Epithelial cell of esophagus (primary cell): ENCODE results near the gene IFT81.

Experiments used
- DNase-seq: peaks from one replicate; pipeline ENCODE4 v3.0.0; 2010; ENCODE audit warnings: low read depth
- H3K4me3 ChIP-seq: 2 replicates; pipeline ENCODE4 v1.5.1; 2011; ENCODE audit warnings: mild to moderate bottlenecking, low read length, control low read depth
- TF ChIP-seq, protein P1 (sequence below): IDR thresholded peaks from 2 replicates; pipeline ENCODE4 v1.5.1; 2011; ENCODE audit warnings: low read depth, mild to moderate bottlenecking, low read length, control low read depth, inconsistent platforms; ENCODE audit not compliant: insufficient read depth; ENCODE audit errors: missing control alignments

IFT81 gene

DNA sequence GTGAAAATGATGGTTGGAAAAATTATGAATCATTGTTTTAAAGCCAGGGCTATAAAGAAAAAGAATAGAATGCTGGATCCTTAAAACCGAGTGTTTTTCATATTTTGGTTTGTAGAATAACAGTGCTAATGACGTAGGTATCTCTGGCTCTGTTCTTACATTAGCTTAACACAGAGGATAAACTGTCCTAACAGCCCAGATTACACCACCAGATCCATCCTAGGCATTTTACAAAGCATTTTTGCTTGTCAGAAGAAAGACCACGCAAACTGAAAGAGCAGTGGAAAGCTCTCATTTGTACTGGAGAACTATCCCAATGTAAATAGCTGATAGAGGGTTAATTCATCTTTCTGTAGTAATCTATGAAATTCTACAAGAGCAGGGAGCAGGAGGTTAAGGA lies 13.6 kb downstream of the IFT81 start:
- TF ChIP-seq, protein P1, sequence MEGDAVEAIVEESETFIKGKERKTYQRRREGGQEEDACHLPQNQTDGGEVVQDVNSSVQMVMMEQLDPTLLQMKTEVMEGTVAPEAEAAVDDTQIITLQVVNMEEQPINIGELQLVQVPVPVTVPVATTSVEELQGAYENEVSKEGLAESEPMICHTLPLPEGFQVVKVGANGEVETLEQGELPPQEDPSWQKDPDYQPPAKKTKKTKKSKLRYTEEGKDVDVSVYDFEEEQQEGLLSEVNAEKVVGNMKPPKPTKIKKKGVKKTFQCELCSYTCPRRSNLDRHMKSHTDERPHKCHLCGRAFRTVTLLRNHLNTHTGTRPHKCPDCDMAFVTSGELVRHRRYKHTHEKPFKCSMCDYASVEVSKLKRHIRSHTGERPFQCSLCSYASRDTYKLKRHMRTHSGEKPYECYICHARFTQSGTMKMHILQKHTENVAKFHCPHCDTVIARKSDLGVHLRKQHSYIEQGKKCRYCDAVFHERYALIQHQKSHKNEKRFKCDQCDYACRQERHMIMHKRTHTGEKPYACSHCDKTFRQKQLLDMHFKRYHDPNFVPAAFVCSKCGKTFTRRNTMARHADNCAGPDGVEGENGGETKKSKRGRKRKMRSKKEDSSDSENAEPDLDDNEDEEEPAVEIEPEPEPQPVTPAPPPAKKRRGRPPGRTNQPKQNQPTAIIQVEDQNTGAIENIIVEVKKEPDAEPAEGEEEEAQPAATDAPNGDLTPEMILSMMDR = no peak
- no peak for DNase-seq
- H3K4me3 ChIP-seq = no peak overlapping the region

DNA sequence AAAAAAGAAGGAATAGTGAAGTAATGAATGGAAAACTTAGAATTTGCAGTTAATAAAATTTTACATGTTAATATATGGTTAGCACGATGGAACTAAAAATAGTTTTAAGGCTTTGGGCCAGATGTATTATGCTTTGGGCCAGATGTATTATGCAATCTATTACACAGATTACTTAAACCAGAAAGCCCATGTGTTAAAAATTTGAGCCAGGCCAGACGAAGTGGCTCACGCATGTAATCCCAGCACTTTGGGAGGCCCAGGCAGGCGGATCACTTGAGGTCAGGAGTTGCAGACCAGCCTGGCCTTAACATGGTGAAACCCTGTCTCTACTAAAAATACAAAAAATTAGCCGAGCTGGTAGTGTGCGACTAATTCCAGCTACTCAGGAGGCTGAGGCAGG lies 17.2 kb downstream of the IFT81 start:
- no peak for DNase-seq
- TF ChIP-seq, protein P1 = no peak
- H3K4me3 ChIP-seq = no peak overlapping the region

DNA sequence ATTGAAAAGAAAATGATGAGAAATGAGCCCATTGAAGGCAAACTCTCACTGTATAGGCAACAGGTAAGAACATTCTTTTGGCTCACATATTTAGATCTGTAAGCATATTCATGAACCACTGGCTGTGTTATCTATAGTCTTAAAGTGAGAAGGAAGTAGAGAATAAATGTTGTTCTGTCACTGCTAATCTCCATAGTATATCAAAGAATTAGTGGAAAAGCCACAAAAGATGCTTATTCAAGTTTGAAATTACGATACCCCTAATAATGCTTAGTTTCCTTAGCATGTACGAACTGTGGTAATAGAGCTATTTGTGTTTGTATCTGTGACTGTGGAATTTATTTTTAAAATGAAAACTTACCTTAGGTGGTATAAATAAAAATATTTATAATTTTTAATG lies 22.8 kb downstream of the IFT81 start:
- TF ChIP-seq, protein P1 = no peak
- DNase-seq = no peak

DNA sequence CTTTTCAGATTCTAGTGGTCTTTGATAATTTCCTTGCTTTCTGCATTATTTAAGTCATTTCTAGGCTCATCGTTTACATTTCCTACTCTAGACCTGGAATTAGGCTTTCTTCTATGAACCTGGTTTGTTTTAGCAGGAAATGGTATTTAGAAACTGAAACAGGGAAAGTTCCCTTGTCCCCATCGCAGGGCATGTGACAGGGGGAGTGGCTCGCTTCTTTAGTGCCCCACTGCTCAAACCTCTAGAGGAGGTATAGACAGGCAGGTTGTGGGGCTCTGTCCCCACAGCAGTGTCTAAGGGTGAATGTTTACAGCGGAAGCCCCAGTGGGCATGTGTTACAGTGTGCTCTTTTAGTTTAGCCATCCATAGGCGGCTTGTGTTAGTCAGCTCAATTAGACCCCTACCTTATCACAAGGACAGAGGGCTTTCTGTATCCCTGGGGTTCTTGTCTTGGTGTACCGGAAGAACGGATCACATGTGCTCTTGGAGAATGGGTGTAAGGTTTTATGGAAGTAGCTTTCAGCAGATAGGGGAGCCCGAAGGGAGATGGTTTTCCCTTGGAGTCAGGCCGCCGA lies 25.0 kb downstream of the IFT81 start:
- H3K4me3 ChIP-seq = no peak overlapping the region
- no peak for DNase-seq
- TF ChIP-seq, protein P1 = no peak

More for the DNA sequence above, 22.8 kb downstream of the IFT81 start:
- no peak overlapping the region for H3K4me3 ChIP-seq

- TF ChIP-seq, protein P1 = no peak
- H3K4me3 ChIP-seq = no peak overlapping the region
- DNase-seq = no peak
These were observed 32.6 kb downstream of the IFT81 start for GRCh38 chr12:110156766-110157165.

DNA sequence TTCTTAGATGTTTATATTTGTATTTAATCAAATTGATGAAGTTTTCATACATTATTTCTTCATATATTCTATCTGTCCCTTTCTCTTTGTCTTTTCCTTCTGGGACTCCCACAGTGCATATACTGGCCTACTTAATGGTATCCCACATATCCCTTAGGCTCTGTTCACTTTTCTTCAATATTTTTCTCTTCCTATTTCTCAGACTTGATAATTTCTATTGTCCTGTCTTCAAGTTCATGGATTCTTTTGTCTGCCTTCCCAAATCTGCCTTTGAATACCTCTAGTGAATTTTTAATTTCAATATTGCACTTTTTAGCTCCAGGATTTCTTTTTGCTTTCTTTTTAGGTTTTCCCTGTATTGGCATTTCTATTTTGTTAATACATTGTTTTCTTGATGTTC lies 33.4 kb downstream of the IFT81 start:
- no peak for DNase-seq
- no peak overlapping the region for H3K4me3 ChIP-seq
- TF ChIP-seq, protein P1 = no peak

DNA sequence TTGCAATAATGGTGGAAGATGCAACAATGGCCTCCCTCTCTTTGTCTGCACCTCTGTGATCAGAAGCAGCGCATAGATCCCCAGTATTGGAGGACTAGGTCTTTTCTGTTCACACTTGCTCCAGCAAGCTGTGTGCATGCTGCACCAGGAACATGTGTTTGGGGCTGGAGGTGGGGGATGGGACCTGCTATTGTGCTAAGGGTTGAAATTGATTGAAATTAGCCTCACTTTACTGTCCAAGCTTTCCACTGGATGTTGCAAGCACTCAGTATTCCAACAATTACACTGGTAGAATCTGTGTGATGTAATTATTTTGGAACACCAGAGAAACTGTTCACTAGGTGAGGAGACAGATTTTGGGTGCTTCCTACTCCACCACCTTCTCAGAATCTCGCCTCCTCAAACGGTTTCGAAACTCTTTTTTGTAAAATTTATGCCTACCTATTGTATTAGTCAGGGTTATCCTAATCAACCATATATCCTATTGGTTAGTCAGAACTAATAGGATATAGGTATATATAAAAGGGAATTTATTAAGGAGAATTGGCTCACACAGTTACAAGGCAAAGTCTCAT lies 35.6 kb downstream of the IFT81 start:
- no peak overlapping the region for H3K4me3 ChIP-seq
- TF ChIP-seq, protein P1 = no peak
- no peak for DNase-seq
